GM18505 (cell line): ENCODE measurements around the gene PMP22.

Experiments used
- ATAC-seq: cut with Tn5 transposase; IDR thresholded peaks from one replicate; pipeline ENCODE4 v1.9.1; 2021; ENCODE audit not compliant: unreplicated experiment
- POLR2A ChIP-seq: IDR thresholded peaks from 4 replicates; pipeline ENCODE4 v1.6.1; 2011; ENCODE audit warnings: borderline replicate concordance; ENCODE audit not compliant: insufficient read depth, insufficient read length; ENCODE audit errors: extremely low read depth

The PMP22 gene

DNA sequence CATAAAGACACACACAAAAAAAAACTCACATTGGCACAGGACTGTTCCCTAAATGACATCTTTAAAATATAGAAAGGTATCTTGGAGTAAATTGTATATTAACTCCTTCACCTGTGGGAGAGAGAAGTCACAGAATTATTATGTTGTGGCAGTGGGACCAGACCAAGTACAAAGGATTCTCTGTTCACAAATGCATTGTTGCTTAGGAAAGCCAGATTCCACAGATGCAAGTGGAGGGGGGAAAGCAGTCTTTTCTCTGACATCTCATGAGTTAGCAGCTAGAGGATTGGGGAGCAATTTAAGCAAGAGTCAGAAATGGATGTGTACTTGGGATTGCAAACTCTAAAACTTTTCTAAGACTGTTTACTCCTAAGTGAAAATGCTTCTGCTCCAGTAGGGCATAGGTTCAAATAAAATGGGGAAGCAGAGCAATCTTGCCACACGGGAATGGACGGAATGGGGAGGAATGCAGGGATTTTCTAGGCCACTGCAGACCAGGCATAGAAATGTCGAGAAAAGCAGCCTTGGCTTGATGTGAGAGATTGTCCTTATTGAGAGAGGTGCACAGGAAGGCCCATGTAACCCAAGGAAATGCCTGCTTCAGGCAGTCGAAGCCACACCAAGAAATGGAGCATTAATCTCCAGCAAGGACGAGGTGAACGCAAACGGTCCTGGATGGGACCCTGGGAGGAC is 4.1 kb upstream of the PMP22 start:
- no peak for TF ChIP-seq POLR2A
- no peak for ATAC-seq

- no peak for ATAC-seq
- no peak for TF ChIP-seq POLR2A
Measured at GRCh38 chr17:15268461-15268860, 3.3 kb upstream of the PMP22 start.

DNA sequence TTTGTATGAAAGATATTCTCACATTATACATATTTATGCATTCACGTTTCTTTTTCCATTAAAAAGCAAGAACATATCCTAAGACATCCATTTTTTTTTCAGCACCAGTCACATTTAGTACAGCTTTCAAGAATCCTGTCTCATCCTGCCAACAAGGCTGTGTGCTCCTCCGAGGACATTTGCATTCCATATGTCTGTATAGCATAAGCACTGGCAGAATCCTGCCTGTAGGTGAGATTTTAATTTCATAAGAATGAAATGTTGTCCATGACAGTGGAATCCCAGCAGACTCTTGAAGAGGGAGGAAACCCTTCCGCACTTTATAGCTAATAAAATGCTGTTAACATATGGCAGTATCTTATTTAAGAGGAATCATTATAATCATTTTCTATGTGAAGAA is 2.9 kb upstream of the PMP22 start:
- TF ChIP-seq POLR2A = no peak
- ATAC-seq = no peak

DNA sequence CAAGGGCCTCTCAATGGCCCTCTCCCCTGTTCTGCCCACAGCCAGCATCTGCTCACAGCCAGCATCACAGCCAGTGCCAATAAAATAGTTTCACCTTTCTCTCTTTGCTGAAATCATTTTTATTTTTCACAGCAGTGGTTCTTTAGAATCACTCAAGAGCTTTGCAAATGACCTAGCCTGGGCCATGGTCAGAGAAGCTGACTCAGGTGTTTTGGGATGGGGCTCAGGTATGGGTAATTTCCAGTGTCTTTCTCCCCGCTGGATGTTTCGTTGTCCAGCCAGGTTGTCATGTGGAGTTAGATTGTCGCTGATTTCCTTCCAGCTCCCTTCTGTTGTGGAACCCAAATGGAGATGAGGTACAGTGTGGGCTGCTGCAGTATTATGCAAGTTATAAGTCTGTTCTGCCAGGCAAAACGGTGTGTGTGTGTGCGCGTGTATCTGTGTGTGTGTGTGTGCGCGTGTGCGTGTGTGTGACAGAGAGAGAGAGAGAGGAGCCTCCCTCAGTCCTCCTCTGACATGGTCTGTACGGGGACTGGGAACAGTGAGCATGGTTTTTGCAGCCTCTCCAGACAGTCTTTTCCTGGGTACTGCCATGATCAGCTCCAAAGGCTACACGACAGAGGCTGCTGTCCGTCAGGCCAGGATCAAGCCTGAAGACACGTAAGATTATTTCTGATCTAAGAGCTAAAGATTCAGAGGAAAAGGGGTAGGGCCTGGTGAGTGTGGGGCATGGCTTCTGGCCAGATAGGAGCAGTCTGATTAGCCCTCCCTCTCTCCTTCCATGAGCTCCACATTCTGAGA is 1.4 kb upstream of the PMP22 start:
- no peak for ATAC-seq
- TF ChIP-seq POLR2A = no peak

- TF ChIP-seq POLR2A = no peak
- no peak for ATAC-seq
Measured at GRCh38 chr17:15264542-15264941, 584 bp downstream of the PMP22 start.

- no peak for ATAC-seq
Measured at GRCh38 chr17:15263680-15264079, 1.4 kb downstream of the PMP22 start.

DNA sequence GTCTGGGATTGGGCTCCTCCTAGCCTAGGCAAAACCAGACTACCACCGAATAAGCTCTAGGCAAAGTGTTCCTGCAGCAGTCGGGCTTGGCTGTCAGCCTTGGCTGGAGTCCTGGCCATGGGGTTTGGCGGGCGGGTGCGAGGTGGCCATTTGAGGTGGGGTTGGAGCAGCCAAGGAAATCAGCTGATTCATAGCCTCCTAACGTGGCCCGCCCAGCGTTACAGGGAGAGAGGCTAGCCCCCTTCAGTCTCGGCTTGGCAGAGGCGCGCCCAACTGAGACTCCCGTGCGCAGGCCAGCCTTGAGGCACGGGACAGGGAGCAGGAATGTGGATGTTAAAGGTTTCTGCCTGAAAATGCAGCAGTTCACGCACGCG is 1.9 kb downstream of the PMP22 start:
- no peak for ATAC-seq
- TF ChIP-seq POLR2A = no peak

More at GRCh38 chr17:15263680-15264079, 1.4 kb downstream of the PMP22 start:
- TF ChIP-seq POLR2A = no peak

DNA sequence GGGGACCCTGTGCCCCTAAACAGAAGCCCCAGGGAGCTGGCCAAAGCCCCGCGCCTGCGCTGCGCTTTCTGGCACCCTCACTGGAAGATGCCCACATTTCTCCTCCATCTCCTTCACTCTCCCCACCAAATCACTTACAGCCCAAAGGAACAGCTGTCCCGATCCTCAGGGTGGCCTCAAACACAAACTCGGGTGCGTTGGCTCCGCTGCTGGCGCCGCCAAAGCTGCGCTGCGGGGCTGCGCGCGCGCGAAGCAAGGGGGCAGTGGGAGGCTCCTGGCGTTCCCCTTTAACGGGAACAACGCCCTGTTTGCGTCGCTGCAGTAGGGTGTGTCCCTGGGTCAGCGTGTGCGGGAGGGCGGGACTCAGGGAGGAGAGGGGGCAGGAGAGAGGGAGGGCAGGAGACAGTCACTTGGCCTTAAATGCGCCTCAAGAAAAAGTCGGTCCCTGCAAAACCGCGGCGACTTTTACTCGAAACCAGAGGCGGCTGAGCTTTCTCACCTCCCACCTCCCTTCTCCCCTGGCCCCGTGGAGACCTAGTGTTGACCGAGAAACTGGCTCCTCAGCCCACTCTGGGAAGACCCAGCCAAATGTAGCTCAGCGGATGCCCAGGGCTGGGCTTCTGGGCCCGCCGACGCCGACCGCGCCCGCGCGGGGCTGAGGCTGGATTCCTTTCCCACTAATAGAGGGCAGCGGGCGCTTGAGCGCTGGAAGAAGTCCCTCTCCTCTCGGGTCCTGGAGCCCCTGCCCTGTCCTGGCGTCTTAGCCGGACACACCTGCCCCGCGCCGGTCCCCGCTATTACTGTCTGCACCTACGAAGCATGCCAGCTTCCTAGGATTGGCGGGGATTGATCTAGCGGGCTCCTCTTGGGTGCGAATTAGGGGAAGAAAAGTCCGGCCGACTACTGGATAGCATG is 2.6 kb downstream of the PMP22 start:
- TF ChIP-seq POLR2A = no peak
- ATAC-seq = no peak

DNA sequence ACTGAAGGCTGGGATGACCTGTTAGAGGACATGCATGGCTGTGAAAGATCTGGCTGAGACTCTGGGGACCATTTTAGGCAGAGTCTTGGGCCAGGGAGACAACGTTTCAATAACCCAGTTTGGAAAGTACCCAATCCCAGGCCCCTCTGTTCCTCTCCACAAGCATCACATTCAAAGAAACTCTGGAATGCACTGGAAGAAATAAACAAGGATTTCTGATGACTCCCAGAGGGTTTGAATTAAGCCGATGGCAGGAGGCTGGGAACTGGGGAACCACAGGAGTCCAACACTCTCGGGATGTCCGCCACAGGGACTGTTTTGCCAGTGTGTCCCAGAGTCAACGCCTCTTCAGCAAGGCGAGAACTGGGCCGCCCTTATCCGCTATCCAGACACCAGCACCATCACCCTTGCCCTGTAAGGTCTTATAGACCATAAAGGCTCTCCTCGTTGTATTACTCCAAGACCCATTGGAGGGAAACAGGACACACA is 3.3 kb downstream of the PMP22 start:
- TF ChIP-seq POLR2A = no peak
- no peak for ATAC-seq

GRCh38 chr17:15261258-15261801 is 3.8 kb downstream of the PMP22 start:
- TF ChIP-seq POLR2A = no peak
- no peak for ATAC-seq

GRCh38 chr17:15260376-15261257 is 4.5 kb downstream of the PMP22 start:
- no peak for ATAC-seq

DNA sequence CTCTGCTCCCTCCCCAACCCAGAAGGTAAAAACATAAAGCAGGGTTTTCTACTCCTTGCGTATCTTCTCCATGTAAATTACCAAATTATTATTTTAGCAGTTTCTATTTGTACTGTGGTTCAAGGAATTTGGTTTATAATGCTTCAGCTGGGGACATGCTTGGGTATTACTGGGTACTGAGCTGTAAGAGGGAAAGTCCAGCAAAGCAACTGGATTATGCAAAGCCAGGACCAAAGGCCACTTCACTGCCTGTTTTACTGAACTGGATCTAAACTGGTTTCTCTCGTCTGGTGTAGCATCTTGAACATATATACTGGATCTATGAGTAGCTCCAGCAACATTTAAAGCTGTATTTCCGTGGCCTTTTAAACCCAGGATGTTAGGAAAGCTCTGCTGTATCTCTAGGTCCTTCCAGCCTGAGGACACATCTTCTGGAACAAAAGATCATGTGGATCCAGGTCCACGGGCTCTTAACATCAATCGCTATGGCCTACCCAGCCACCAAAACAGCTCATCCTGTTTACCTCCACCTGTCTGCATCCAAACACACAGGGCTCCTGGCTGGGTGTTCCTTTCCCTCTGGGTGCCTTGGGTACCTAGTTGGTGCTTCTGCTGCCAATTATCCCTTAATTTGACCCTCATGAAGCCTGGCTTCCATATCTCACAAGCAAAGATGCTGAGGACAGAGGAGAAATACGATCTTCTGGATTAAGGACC is 7.2 kb downstream of the PMP22 start:
- no peak for ATAC-seq
- TF ChIP-seq POLR2A = no peak

More at GRCh38 chr17:15260376-15261257, 4.5 kb downstream of the PMP22 start:
- TF ChIP-seq POLR2A = no peak

- no peak for TF ChIP-seq POLR2A
- peak; percentile 74 for ATAC-seq
Measured at GRCh38 chr17:15257258-15257788, 7.8 kb downstream of the PMP22 start.
